Memory B cell (primary cell): ENCODE measurements around the gene MPO.
A peak's percentile ranks its signal among the peaks of the same experiment; 100 is the strongest.

Experiments used
- ATAC-seq: fragments of 150-1000 bp; cut with Tn5 transposase; 2 replicates; pipeline ENCODE4 v1.10.0; 2021; ENCODE audit warnings: low read depth, mild to moderate bottlenecking, moderate library complexity
- DNase-seq, 2 donors: peaks; one replicate each; pipeline ENCODE4 v3.0.0; 2022; ENCODE audit warnings: low spot score in 2 of 2
- H3K27ac Mint-ChIP-seq: one replicate; pipeline ENCODE4 v1.8.0; 2022; ENCODE audit warnings: mild to moderate bottlenecking, moderate library complexity, mixed read lengths
- H3K27me3 Mint-ChIP-seq: one replicate; pipeline ENCODE4 v1.8.0; 2022; ENCODE audit warnings: mixed read lengths
- H3K36me3 Mint-ChIP-seq: one replicate; pipeline ENCODE4 v1.8.0; 2022; ENCODE audit warnings: mild to moderate bottlenecking, mixed read lengths
- H3K4me1 Mint-ChIP-seq: one replicate; pipeline ENCODE4 v1.8.0; 2022; ENCODE audit warnings: mixed read lengths
- H3K4me3 Mint-ChIP-seq: one replicate; pipeline ENCODE4 v1.8.0; 2022; ENCODE audit warnings: mild to moderate bottlenecking, moderate library complexity, mixed read lengths
- H3K9me3 Mint-ChIP-seq: one replicate; pipeline ENCODE4 v1.8.0; 2022; ENCODE audit warnings: mixed read lengths

MPO gene

GRCh38 chr17:58282442-58282841 lies 1.7 kb upstream of the MPO start:
- Mint-ChIP-seq H3K4me1 (no peaks in the 10 kb centered on the region), H3K36me3 (no peaks in the 10 kb centered on the region), H3K9me3 (no peaks in the 10 kb centered on the region), H3K27ac (no peak overlapping the region), H3K4me3 (no peak overlapping the region), H3K27me3 (peaks cover 14% of the 10 kb centered on the region)
- DNase-seq (no peak), ATAC-seq (no peak)

DNA sequence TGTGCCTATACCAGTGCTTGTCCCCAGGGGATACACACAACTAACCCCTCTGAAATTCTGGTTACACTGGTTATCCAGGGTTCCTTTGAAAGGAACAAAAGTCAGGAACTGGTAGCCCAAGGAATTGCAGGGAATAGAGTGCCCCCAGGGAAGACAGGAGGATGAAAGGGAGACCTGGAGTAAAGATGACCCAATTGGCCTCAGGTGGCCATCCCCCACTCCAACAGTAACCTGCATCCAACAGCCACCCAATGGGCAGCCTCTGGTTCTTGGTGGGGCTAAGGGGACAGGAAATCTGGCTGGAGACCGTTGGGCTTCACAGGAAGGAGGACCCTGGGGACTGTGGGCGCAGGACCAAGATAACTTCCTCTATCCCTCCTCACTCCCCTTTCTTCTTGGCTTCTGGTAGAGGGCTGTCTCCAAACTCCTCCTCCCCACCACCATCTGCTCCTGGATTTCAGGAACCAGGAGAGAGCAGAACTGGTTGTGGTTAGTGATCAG lies 826 bp upstream of the MPO start:
- no peak overlapping the region for H3K27ac Mint-ChIP-seq
- no peaks in the 10 kb centered on the region for H3K4me1 Mint-ChIP-seq
- H3K4me3 Mint-ChIP-seq, result no peak overlapping the region
- no peaks in the 10 kb centered on the region for H3K9me3 Mint-ChIP-seq
- no peaks in the 10 kb centered on the region for H3K36me3 Mint-ChIP-seq
- DNase-seq (no peak), ATAC-seq (no peak)
- H3K27me3 Mint-ChIP-seq, result peaks cover 14% of the 10 kb centered on the region

- Mint-ChIP-seq H3K27ac (no peak overlapping the region), H3K4me3 (no peak overlapping the region), H3K4me1 (no peaks in the 10 kb centered on the region), H3K9me3 (no peaks in the 10 kb centered on the region), H3K36me3 (no peaks in the 10 kb centered on the region), H3K27me3 (peaks cover 12% of the 10 kb centered on the region)
- ATAC-seq (peak; percentile 53), DNase-seq (no peak)
These were observed 827 bp downstream of the MPO start for GRCh38 chr17:58279736-58280479.

DNA sequence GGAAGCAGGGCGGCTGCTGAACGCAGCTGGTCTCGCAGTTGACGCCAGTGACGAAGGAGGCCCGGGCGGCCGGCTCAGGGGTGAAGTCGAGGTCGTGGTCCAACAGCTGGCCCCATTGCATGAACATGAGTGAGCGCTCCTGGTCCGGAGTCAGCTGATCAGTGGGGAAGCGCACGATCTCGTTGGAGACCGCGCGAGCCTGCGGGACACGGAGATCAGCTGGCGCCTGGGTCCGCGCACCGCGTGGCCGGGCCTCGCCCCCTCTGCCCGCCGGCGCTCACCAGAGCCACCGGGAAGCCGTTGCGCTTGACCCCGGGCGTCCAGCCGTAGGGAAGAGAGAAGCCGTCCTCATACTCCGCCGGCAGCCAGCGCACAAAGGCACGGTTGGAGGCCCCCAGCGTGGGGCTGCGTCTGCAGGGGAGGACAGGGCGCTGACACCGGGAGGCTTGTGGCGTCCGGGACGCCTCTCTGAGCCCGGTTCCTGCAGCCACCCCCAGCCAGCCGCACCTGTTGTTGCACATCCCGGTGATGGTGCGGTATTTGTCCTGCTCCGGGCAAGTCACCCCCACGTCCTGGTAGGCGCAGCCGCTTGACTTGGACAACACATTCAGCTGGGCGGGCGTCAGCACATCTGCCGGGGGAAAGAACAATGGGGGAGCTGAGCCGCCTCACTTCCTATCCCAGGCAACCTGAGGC lies 1.6 kb downstream of the MPO start:
- peaks cover 14% of the 10 kb centered on the region for H3K27me3 Mint-ChIP-seq
- no peaks in the 10 kb centered on the region for H3K36me3 Mint-ChIP-seq
- H3K27ac Mint-ChIP-seq, result no peak overlapping the region
- ATAC-seq, result no peak
- H3K9me3 Mint-ChIP-seq, result no peaks in the 10 kb centered on the region
- H3K4me3 Mint-ChIP-seq, result no peak overlapping the region
- no peak for DNase-seq
- H3K4me1 Mint-ChIP-seq, result no peaks in the 10 kb centered on the region

GRCh38 chr17:58278661-58279015 lies 2.1 kb downstream of the MPO start:
- H3K27me3 Mint-ChIP-seq, result peaks cover 14% of the 10 kb centered on the region
- no peaks in the 10 kb centered on the region for H3K4me1 Mint-ChIP-seq
- ATAC-seq (no peak), DNase-seq (no peak)
- no peaks in the 10 kb centered on the region for H3K9me3 Mint-ChIP-seq
- H3K27ac Mint-ChIP-seq, result no peak overlapping the region
- no peak overlapping the region for H3K4me3 Mint-ChIP-seq
- H3K36me3 Mint-ChIP-seq, result no peaks in the 10 kb centered on the region

DNA sequence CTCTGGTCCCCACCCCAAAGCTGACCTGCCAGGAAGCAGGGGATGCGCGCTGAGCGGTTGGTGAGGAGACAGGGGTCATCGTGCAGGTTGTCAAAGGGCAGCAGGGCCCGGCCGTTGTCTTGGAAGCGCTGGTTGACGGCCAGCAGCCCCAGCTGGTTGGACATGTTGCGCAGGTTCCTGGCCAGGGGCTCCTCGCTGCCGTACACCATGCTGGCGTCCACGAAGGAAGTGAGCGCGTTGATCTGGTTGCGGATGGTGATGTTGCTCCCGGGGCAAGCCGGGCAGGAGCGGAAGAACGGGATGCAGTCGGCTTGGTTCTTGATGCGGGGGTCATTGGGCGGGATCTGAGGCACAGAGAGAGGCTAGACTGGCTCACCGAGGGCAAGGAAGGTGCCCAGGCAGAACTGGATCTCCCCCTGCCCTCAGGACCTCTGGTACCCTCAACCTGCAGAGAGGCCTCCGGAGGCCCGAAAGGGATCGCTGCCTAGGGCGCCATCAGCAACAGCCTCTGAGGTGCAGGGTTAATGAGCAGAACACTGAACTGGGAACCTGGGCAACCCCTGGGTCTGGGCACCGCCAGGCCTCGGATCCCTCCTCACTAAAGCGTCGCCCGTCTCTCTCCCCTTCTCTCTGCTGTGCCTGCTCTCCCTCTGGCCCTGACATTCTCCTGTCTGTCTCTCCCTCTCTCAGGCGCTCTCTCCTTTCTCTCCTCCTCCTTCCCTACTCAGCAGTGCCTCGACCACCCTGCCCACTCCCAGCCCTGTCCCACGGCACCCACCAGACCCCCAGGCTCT lies 2.7 kb downstream of the MPO start:
- DNase-seq (no peak), ATAC-seq (no peak)
- no peak overlapping the region for H3K4me3 Mint-ChIP-seq
- no peaks in the 10 kb centered on the region for H3K9me3 Mint-ChIP-seq
- H3K4me1 Mint-ChIP-seq, result peaks cover 3% of the 10 kb centered on the region
- peaks cover 13% of the 10 kb centered on the region for H3K27me3 Mint-ChIP-seq
- no peak overlapping the region for H3K27ac Mint-ChIP-seq
- no peaks in the 10 kb centered on the region for H3K36me3 Mint-ChIP-seq

GRCh38 chr17:58277107-58277801 lies 3.5 kb downstream of the MPO start:
- Mint-ChIP-seq H3K27me3 (peaks cover 16% of the 10 kb centered on the region), H3K4me3 (no peak overlapping the region), H3K4me1 (peaks cover 3% of the 10 kb centered on the region), H3K36me3 (no peaks in the 10 kb centered on the region), H3K27ac (no peak overlapping the region), H3K9me3 (no peaks in the 10 kb centered on the region)
- DNase-seq (no peak), ATAC-seq (peak; percentile 37)

GRCh38 chr17:58276423-58276822 lies 4.3 kb downstream of the MPO start:
- no peak overlapping the region for H3K4me3 Mint-ChIP-seq
- DNase-seq, result no peak
- no peak overlapping the region for H3K27ac Mint-ChIP-seq
- H3K4me1 Mint-ChIP-seq, result peaks cover 3% of the 10 kb centered on the region
- ATAC-seq, result no peak
- no peaks in the 10 kb centered on the region for H3K36me3 Mint-ChIP-seq
- H3K27me3 Mint-ChIP-seq, result peaks cover 16% of the 10 kb centered on the region
- H3K9me3 Mint-ChIP-seq, result no peaks in the 10 kb centered on the region

- Mint-ChIP-seq H3K4me1 (peaks cover 3% of the 10 kb centered on the region), H3K9me3 (no peaks in the 10 kb centered on the region), H3K27me3 (peaks cover 14% of the 10 kb centered on the region), H3K4me3 (no peak overlapping the region), H3K27ac (no peak overlapping the region), H3K36me3 (no peaks in the 10 kb centered on the region)
- DNase-seq (no peak), ATAC-seq (no peak)
These were observed 5.3 kb downstream of the MPO start for GRCh38 chr17:58275417-58275816.

- no peak overlapping the region for H3K4me3 Mint-ChIP-seq
These were observed 7.2 kb downstream of the MPO start for GRCh38 chr17:58273453-58274104.

GRCh38 chr17:58272367-58273280 lies 8.1 kb downstream of the MPO start:
- H3K36me3 Mint-ChIP-seq, result no peaks in the 10 kb centered on the region
- H3K27ac Mint-ChIP-seq, result no peak overlapping the region
- H3K27me3 Mint-ChIP-seq, result peaks cover 16% of the 10 kb centered on the region
- H3K4me3 Mint-ChIP-seq, result no peak overlapping the region
- no peak for ATAC-seq
- DNase-seq, result no peak
- H3K4me1 Mint-ChIP-seq, result peaks cover 3% of the 10 kb centered on the region
- no peaks in the 10 kb centered on the region for H3K9me3 Mint-ChIP-seq

More at GRCh38 chr17:58273453-58274104, 7.2 kb downstream of the MPO start:
- ATAC-seq, result no peak
- no peak for DNase-seq
- Mint-ChIP-seq H3K36me3 (no peaks in the 10 kb centered on the region), H3K9me3 (no peaks in the 10 kb centered on the region), H3K4me1 (peaks cover 3% of the 10 kb centered on the region), H3K27me3 (peaks cover 16% of the 10 kb centered on the region), H3K27ac (no peak overlapping the region)

DNA sequence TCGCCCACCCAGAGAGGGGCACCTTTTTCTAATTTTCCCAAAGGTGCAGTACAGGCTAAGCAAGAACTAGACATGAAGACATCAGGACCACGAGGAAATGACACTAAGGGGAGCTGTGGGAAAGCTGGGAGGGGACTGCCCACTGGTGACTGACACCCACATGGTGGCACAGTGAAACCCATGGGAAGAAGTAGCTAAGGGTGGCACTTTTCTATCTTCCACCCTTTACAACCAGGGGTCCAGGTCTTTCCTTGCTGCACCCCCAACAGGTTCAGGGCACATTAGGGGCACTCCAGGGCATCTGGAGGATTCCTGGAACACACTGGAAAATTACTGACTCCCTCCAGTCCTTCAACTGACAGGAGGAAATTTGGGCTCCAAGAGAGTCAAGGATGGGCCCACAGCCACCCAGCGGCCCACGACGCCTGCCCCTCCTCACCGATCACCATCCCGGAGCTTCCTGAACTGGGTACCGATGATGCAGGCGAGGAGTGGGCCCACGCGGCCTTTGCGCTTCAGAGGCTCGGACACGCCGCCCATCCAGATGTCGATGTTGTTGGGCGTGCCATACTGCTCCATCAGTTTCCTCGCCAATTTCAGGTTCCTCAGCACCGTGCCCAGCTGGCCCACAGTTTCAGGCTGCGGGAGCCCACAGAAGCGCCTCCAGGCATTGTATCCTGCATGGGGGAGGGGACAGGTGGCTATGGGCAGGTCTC lies 9.4 kb downstream of the MPO start:
- DNase-seq (no peak), ATAC-seq (no peak)
- no peak overlapping the region for H3K4me3 Mint-ChIP-seq
- H3K27ac Mint-ChIP-seq, result no peak overlapping the region
- no peaks in the 10 kb centered on the region for H3K9me3 Mint-ChIP-seq
- H3K27me3 Mint-ChIP-seq, result peaks cover 16% of the 10 kb centered on the region
- H3K4me1 Mint-ChIP-seq, result peaks cover 3% of the 10 kb centered on the region
- H3K36me3 Mint-ChIP-seq, result no peaks in the 10 kb centered on the region
